Bone marrow (tissue), 2 donors: ENCODE results near the gene PRICKLE2.

Source experiments
- DNase-seq, 2 donors: peaks; one replicate each; lab custom pipeline; 2025; lab: John Stamatoyannopoulos, UW

The PRICKLE2 gene

GRCh38 chr3:64224826-64225610, at the start of gene PRICKLE2:
Gene PRICKLE2, minus strand, starts transcription at chr3:64225466. Its CDS starts 26,539 bp downstream, at chr3:64198927.
- no peak for DNase-seq

GRCh38 chr3:64272842-64273241, 47.6 kb upstream of the PRICKLE2 start:
- no peak for DNase-seq

GRCh38 chr3:64272271-64272670, 47.0 kb upstream of the PRICKLE2 start:
- DNase-seq, result no peak

- no peak for DNase-seq
Observed at GRCh38 chr3:64271631-64272030, 46.4 kb upstream of the PRICKLE2 start.

GRCh38 chr3:64270866-64271260, 45.6 kb upstream of the PRICKLE2 start:
- DNase-seq, result no peak

GRCh38 chr3:64270142-64270865, 45.0 kb upstream of the PRICKLE2 start:
- no peak for DNase-seq

- DNase-seq, result no peak
Observed at GRCh38 chr3:64268926-64269325, 43.7 kb upstream of the PRICKLE2 start.

- no peak for DNase-seq
Observed at GRCh38 chr3:64267721-64268604, 42.7 kb upstream of the PRICKLE2 start.

- DNase-seq, result no peak
Observed at GRCh38 chr3:64266983-64267382, 41.7 kb upstream of the PRICKLE2 start.

GRCh38 chr3:64266065-64266931, 41.0 kb upstream of the PRICKLE2 start:
- DNase-seq, result no peak

GRCh38 chr3:64265646-64266045, 40.4 kb upstream of the PRICKLE2 start:
- no peak for DNase-seq

- no peak for DNase-seq
Observed at GRCh38 chr3:64264501-64265109, 39.3 kb upstream of the PRICKLE2 start.

GRCh38 chr3:64262574-64263114, 37.4 kb upstream of the PRICKLE2 start:
- no peak for DNase-seq

GRCh38 chr3:64260431-64260830, 35.2 kb upstream of the PRICKLE2 start:
- no peak for DNase-seq

GRCh38 chr3:64259636-64260035, 34.4 kb upstream of the PRICKLE2 start:
- DNase-seq, result no peak

GRCh38 chr3:64257100-64257755, 32.0 kb upstream of the PRICKLE2 start:
- no peak for DNase-seq

GRCh38 chr3:64255741-64256340, 30.6 kb upstream of the PRICKLE2 start:
- DNase-seq, result no peak

- DNase-seq, result no peak
Observed at GRCh38 chr3:64254443-64254842, 29.2 kb upstream of the PRICKLE2 start.

- no peak for DNase-seq
Observed at GRCh38 chr3:64253689-64254088, 28.4 kb upstream of the PRICKLE2 start.

GRCh38 chr3:64251019-64251418, 25.8 kb upstream of the PRICKLE2 start:
- DNase-seq, result no peak
